NCI-H82 treated with DMSO at 0.1 percent for 48 hours (cell line): ENCODE results near the gene CD300A.

Experiments used
- DNase-seq: peaks from one replicate; lab custom pipeline; 2025; ENCODE audit not compliant: unreplicated experiment; lab: John Stamatoyannopoulos, UW

Gene CD300A

DNA sequence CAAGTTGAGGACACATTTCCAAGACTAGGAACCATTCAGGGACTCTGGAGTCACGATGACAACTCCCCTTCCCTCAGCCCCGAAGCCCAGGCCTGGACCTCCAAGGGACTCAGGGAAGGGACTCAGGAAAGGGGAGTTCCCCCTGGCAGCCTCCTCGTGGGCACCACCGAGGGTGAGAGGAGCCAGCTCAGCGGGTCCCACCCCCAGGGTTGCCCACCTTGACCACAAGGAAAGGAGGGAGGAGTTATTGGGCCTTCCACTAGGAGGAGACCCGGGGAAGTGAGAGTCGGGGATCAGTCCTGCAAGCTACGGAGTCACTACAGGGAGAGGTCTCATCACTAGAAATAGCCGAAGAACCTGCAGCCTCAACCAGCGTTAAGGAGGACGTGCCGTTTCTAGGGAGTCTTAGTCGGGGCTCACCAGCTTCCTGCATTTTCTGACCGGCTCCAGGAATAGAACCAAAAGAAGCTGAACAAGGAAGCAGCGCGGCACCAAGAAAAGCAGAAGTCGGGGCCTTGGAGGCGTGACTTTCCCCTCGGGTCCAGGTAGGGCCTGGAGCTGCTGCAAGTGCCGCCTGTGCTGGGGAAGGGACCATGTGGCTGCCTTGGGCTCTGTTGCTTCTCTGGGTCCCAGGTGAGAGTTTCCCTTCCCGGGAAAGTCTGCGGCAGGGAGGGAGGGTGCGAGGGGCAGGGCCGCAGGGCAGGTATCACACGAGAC, at the start of gene CD300A:
TSS of gene CD300A (plus strand) at position 524 of the 717 bp plus-strand sequence. CDS start at position 594, 70 bp downstream.
- no peak for DNase-seq

DNA sequence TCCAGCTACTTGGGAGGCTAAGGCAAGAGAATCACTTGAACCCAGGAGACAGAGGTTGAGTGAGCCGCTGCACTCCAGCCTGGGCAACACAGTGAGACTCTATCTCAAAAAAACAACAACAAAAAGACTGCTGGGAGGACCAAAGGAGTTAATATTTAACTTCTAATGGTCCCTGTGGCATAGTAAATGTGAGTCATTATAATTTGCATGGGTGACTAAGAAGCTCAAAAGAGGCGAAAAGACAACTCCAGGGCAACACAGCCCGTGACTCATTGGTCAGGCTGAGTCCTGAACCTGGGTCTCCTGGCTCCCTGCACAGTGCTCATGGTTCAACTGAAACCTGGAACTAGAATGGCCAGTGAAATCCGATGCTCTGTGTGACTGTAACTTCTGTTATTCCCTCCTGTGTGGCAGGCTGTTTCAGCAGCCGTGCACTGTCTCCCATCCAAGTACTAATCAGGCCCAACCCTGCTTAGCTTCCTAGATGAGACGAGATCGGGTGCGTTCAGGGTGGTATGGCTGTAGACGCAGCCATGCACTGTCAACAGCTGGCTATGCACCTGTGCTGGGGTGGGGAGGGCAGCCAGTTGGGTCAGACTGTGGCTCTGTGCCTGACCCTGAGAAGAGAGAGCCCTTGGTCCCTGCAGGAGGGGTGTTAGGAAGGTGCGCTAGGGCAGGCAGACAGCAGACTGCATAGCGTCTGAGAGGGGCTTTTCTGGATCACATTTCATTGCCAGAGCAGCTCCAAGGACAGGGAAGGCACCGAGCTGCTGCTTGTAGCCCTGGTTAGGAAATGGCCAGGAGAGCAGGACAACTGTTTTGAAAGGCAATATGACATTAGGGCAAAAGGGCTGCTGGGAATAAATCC, 49.0 kb upstream of the CD300A start:
- DNase-seq = no peak

DNA sequence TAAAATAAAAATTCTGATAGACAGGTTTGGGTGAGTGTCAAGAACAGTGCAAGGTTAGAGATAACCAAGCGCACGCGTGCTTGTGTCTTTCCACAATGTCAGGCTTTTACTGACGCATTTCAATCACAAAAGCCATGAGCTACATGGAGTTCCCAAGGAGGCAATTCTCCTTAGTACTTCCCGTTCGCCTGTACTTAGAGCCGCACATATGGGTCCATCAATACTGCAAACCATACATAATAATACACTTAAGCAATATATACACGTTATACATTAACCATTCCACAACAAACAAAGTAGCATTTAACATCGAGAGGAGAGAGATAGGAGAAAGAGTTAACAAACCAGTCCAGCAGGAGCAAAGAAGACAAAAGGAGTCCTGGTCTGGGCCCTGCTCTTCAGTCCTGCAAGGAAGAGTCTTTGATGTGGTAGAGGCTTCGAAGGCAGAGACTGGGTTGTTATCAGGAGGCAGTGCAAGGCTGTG, 46.5 kb upstream of the CD300A start:
- no peak for DNase-seq

DNA sequence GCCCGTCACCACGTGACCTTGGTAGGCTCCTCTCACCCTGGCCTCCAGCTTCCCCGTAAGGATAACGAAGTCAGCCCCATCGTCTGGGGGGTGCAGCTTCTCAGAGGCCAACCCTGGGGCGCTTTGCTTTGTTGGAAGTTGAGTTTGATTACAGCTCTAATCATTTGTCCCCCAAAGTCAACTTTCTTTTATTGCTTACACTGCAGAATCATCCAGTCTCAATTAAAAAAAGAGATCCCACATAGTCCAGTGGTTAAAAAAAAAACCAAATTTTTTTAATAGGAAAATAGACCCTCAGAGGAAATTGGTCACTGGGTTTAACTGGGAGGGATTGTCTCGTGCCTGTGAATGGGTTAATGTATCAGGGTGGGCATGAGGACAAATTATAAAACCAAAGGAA, 42.3 kb upstream of the CD300A start:
- DNase-seq = no peak

DNA sequence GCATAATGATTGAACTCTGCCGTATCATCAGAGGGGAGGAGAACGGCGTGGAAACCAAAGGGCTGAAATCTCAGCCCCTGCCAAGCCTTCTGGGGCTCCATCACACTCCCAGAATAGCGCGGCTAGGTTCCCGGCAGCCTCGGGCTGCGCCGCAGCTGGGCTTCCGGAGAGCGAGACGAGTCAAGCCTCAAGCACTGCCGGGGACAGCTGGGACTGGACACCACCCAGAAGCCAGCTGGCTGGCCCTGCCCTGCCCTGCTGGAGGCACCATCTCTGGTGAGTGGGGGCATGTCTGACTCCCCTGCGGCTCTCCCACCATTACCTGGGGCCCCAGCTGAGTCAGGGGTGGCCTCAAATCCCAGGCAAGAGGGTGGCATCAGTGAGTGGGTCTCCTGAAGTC, 41.8 kb upstream of the CD300A start:
- DNase-seq = no peak

DNA sequence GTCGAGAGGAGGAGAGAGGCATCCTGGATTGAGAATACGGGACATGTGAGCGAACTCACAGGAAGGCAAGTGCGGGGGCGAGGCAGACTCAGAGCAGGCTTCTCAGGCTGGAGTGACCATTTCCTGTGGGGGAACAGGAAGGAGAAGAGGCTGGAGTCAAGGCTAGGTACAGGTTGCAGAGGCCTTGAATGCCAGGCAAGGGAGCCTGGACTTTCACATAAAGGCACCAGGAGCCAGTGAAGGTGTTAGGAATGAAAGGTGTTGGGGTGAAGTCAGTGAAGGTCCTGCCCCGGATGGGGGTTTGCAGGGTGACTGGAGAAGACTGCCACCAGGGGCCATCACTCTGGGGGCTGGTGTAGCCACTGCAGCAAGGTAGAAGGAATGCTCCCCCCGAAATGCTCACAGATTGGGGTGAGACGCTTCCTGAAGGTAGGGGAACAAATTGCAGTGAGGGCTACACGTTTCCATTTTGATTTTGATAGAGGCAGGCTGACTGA, 39.8 kb upstream of the CD300A start:
- DNase-seq = no peak

DNA sequence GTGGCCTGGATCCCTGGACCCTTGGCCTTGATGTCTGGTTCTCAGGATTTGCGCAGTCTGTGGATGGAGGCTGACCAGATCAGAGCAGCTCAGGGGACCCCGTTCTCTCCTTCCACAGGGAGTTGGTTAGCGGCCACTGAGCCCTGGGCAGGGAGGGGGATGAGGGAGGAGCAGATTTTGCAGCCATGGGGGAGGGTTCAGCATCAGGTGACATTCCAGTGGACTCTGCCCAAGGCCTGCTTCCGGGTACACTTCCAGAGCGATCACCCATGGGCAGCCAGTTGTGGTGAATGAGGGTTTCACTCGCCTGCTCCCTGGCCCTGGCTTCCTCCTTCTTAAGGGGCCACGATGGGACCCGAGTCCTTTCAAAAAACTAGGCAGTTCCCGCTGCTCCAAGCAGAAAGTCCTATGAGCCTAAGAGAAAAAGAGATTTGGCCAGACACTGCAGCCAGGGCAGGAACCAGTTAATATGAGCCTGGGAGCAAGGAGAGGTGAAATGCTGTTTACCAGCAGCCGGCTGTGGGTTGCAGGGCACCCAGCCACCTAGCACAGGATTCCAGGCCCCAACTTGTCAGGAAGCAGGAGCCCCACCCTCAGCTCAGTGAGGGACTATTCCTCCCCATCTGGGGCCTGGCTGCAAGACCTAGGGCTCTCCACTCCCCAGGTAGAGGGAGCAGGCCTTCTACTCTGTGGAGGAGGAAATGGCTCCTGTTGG, 39.2 kb upstream of the CD300A start:
- DNase-seq = no peak

DNA sequence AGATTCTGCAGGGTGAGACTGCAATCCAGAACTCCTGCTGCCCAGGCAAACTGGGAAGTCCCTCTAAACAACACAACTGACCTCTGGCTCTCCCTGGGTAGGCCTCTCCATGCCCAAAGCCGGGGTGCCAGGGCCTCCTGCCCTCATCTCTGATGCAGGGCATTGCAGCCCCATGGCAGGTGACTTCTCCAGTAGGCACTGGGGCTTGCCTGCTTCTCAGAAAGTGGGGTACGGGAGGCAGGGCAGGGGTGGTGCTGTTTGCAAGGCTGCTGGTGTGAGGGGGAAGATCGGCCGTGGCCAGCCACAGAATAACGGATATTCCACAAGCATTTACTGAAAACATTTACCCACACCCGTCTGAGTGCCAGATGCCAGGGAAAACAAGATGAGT, 38.7 kb upstream of the CD300A start:
- no peak for DNase-seq

DNA sequence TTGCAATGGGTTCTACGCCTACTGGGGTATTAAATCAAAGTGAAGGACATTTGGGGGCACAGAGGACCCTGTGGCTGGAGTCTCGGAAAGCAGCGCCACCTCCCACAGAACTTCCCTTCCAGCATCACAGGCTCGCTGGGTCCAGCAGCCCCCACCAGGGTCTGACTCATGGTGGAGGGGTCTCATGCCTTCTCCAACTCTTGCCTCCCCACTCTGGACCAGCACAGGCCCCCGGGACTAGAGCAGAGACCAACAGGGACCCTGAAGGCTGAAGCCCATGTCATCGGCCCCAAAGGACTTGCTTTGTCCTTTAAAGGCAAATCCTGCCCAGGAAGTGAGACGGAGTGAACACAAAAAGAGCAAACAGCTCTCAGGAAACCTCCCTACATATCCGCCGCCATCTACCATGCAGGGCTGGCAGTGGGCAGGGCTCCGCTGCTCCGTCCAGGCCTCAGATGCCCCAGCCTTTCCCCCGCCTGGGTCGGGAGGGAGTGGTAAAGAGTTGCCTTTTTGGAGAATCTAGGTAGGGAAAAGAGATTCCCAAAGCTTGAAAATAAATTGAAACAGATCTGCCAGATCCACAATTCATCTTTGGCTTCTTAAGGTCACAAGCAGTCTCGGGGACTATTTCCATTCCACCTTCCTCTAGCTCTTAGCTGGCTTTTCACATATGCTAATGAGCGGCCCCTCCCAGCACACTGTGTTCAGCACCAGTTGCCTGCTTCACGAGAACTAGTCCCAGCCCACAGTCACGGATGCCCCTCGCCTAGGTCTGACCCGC, 36.6 kb upstream of the CD300A start:
- no peak for DNase-seq

DNA sequence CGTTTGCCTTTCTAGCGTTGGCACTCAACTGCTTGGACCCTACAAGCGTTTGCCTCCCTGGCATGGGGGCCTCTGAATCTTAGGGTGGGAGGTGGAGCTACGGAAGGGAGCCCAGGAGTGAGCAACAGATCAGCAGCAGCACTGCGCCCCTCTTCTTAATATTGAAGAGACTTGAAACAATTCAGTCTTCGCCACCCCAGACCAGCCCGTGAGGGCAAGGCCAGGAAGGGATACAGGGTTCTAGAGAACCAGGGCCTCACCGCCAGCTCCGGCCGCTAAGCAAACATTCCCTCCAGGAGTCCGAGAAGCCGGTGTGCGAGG, 36.1 kb upstream of the CD300A start:
- DNase-seq = no peak

DNA sequence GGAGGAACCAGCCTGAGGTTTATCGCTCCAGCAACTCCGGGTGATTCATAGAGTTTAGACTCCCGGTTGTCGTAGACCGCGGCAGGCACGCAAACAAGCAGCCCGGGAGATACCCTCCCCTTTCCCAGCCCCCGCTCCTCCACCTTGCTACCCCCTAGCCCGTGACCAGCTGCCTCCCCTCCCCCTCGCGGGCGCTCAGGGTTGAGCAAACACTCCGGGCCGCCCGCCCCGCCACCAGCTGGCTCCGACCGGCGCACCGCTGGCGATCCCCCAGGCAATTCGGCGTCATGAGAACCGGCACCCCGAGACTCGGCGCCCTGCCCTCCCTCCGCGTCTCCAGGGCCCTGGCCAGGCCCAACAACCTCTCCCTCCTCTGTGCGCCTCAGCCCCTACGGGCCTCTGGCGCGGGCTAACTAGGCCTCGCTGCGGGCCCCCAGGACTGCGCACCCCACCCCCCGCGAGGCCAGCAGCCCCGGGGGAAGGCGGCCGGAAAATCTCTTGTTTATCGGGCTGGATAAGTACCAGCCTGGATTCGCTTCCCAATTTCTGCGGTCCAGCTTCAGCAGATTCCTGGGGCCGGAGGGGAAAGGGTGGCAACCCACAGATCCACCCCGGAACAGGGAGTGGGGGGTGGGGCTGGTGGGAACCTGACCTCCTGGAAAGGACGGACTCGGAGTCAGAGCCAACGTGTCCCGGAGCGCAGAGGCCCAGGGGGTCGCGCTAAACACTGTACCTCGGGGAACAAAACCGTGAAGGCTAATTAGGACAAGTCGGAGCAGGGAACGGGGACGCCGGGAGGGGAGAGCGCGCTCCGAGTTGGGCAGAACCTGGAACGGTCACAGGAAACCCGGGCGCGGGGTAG, 35.5 kb upstream of the CD300A start:
- DNase-seq = no peak

DNA sequence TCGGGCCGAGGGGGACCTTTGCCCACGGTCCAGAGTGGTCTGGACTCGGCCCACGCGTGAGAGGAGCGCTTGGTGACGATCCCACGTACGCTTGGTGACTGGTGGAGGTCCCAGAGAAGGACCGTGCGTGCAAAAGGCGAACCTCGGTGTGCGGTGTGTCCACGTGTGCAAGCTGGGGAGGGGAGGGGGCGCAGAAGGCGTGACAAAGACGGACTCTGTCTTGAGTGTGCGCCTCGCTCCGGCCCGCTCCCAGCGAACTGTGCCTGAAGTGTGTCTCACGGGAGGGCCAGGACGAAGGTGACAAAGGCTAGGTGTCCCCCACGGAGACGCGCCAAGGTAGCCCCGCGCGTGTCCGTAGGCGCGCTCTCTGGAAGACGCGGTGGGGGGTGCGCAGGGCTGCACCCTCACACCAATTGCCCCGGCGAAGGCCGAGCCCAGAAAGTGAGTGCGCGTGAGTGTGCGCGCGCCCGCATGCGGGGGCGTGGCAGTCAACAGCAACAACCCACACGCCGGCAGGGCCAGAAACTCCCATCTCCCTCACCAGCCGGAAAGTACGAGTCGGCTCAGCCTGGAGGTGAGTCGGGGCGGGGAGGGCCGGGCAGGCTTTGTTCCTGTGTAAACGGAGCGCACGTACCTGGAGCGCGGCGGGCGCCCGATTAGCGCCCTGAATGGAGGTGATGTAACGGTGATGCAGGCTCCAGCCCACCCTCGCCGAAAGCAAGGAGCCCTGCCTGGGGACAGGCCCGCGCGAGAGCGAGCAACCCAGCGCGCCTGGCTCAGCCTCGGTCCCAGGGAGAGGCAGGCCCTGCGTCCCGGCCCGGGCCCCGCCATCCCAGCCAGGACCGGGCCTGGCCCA, 34.6 kb upstream of the CD300A start, which contains the start of gene GPRC5C:
TSS of gene GPRC5C (plus strand) at position 521 of the 856 bp plus-strand sequence. CDS start 7,689 bp downstream, outside the sequence.
- no peak for DNase-seq

DNA sequence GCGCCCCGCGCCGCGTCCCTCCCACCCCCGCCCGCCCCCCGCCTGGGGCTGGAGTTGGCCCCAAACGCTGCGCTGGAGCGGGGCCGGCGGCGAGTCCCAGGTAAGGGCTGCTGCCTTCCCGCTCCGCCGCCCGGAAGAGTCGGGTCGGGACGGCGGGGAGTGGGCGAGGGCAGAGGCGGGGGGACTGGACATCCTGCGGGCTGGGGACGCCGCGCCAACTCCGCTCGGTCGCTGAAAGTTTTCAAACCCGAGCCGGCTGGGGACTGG, 34.1 kb upstream of the CD300A start:
- no peak for DNase-seq

DNA sequence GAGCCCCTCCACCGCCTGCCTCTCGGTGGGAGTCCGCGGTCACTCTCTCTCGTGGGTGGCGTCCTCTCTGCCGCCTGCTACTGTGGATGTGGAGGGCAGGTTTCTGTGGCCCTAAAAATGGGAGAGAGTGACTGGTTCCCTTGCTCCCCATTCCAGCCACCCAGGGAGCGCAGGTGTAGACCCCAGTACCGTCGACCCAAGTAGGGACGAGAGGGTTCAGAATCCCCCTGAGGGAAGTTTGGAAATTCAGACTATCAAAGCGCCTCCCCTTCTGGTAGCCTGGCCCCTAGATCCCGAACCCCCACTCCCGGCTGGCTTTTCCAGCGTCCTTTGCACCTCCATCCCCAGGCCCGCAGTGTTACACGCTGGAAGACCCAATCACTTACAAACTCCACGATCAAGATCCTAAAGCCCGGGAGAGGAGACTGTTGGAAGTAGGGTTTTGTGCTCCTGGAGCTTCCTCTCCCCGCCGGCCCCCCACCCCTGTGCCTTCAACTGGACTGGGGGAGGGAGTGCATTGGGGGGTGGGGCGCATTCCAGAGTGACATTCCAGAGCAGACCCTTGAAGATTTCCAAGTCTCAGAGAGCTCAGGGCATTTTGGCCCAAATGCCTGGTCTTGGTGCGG, 33.6 kb upstream of the CD300A start:
- DNase-seq = no peak

DNA sequence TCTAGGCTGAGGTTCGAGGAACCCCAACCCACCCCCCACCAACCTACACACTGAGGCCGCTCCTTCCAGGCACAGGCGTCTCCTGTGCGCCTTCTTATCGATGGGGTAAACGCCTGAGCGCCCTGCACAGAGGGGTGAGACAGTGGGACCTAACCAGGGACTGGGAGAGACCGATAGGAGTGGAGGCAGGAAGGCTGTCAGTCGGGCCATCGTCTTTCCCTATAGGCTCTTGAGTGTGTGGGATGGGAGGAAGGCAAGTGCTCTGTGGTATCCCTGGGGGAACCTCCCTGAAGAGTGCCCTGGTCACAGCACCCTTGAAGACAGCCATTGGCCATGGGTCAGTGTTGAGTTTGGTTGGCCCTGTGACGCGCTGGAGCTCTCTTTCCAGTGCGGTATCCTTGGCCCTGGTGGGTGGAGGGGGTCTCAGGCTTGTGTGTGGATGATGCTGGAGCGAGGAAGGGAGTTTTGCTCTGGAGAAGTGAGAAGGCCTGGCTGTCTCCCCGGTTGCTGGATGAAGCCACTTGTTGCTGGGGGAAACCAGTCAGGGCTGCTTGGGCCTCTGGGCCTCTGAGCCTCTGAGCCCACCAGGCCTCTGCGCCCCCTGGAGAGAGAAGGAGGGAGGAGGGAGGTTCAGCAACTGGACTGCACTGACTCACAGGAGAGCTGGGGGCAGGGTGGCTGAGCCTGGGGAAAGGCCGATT, 32.9 kb upstream of the CD300A start:
- DNase-seq = no peak

DNA sequence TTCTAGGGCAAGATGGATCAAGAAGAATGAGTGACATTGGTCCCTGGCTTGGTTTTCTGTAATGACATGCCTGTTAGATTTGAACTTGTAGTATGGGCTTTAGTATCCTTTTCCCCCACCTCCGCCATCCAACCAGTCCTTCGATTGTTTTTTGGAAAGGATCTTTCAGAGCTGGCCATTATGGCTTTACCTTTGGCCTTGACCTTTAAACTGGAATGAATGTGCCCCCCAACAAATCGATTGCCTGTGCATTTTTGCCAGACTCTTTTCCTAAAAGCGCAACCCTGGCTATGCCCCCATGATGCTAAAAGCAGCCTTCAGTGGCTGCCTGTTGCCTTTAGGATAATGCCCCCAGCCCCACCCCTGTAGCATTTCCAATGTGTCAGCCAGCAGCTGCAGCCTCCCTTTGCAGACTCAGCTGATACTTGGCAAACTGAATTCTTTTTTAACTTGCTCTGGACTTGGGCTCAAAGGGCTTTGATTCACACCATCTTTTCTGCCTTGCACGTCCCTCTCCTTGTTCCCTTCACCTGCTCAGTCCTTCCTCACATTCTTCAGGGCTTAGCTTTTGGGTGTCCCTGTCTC, 30.6 kb upstream of the CD300A start:
- no peak for DNase-seq

DNA sequence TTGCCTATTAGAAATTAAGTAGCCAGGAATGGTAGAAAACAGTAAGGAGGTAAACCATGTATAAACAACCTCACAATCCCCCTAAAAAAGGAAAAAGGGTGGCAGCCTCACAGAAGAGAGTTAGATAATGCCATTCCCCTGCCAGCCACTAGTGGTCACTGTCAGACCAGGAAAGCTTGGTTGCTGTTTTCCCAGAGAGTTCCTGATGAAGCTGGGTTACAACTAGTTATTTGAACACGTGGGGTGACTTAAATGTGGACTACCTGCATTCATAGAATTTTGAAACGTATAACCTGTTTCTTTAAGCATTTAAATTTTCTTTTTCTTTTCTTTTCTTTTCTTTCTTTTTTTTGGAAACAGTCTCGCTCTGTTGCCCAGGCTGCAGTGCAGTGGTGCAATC, 28.7 kb upstream of the CD300A start:
- no peak for DNase-seq
